Measurements from ENCODE around the gene ZFAND3. TPM values are rescaled to one million over a fixed set of nuclear protein-coding genes. Genes with fewer than 3 reads are reported as not detected.

Gene ZFAND3
- total RNA-seq, 1 experiment from 2014 or later = 47.2 TPM

DNA sequence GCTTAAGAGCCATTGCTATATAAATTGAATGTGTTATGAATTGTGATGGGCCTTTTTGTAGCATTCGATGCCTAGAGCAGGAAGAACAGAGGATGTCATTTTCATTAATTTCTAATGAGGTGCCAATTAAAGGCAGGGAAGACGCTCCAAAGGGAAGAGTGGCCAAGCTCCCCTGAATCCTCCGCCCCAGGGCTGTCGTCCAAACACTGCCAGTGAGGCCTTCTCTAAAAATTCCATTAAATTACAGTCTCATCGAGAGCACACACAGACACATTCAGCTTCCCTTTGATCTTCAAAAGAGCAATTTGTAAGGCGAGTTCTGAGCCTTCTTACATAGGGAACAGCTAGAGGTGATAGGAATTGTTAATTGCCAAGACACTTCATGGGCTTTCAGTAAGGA is 300.0 kb downstream of the ZFAND3 start:
- H3K9ac ChIP-seq (ENCODE audit: low read length) = no peak overlapping the region
- BruUV-seq (replicated peaks) = no TSS peak
- CTCF ChIA-PET = no interaction called here
- H3K9me3 ChIP-seq (ENCODE audit: control insufficient read depth in 1 of 2, insufficient read depth in 1 of 2, low read depth in 1 of 2, low read length in 2 of 2) = no peaks in the 10 kb centered on the region
- DNase-seq (ENCODE audit: low read depth, low spot score) = no peak
- no peaks in the 10 kb centered on the region for H4K20me1 ChIP-seq (ENCODE audit: insufficient read depth)
- H3K36me3 ChIP-seq (ENCODE audit: control insufficient read depth in 1 of 2, insufficient read depth in 2 of 2, low read length in 2 of 2) = no peaks in the 10 kb centered on the region
- H3K4me2 ChIP-seq (ENCODE audit: low read length) = no peak overlapping the region
- RAD21 ChIA-PET (ENCODE audit: low non-redundant PET in 1 of 2, low total read pairs in 2 of 2, uncharacterized antibody in 2 of 2, unreplicated experiment in 2 of 2) = interaction anchor here in 1 of 2 experiments (0.7 kb wide), 1 partner anchor 244 kb away, joined by 4 read pairs; no protein-coding TSS in a partner anchor
- POLR2A ChIA-PET = no interaction called here
- H3K27me3 ChIP-seq (ENCODE audit: insufficient read depth, low read length) = no peaks in the 10 kb centered on the region
- intact Hi-C loops (cut with micrococcal nuclease) = no loop called here
- H3K27ac ChIP-seq (ENCODE audit: low read depth, low read length) = no peak overlapping the region
- TF ChIP-seq, protein P1, sequence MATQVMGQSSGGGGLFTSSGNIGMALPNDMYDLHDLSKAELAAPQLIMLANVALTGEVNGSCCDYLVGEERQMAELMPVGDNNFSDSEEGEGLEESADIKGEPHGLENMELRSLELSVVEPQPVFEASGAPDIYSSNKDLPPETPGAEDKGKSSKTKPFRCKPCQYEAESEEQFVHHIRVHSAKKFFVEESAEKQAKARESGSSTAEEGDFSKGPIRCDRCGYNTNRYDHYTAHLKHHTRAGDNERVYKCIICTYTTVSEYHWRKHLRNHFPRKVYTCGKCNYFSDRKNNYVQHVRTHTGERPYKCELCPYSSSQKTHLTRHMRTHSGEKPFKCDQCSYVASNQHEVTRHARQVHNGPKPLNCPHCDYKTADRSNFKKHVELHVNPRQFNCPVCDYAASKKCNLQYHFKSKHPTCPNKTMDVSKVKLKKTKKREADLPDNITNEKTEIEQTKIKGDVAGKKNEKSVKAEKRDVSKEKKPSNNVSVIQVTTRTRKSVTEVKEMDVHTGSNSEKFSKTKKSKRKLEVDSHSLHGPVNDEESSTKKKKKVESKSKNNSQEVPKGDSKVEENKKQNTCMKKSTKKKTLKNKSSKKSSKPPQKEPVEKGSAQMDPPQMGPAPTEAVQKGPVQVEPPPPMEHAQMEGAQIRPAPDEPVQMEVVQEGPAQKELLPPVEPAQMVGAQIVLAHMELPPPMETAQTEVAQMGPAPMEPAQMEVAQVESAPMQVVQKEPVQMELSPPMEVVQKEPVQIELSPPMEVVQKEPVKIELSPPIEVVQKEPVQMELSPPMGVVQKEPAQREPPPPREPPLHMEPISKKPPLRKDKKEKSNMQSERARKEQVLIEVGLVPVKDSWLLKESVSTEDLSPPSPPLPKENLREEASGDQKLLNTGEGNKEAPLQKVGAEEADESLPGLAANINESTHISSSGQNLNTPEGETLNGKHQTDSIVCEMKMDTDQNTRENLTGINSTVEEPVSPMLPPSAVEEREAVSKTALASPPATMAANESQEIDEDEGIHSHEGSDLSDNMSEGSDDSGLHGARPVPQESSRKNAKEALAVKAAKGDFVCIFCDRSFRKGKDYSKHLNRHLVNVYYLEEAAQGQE (IDR thresholded peaks at IDR 0.05; ENCODE audit: low read depth) = no peak
- no peak for TF ChIP-seq FOSL1 (IDR thresholded peaks at IDR 0.05; ENCODE audit: low read depth)
- no peak for TF ChIP-seq SP1 (IDR thresholded peaks at IDR 0.05; ENCODE audit: low read depth)
- no peak for TF ChIP-seq SIN3A (IDR thresholded peaks at IDR 0.05; ENCODE audit: low read depth)
- no peak for TF ChIP-seq RAD21 (IDR thresholded peaks at IDR 0.05; ENCODE audit: low read depth)
- no peak for TF ChIP-seq ZNF274 (IDR thresholded peaks at IDR 0.05; ENCODE audit: low read depth, low read length)
- TF ChIP-seq ELF1 (IDR thresholded peaks at IDR 0.05; ENCODE audit: borderline replicate concordance, low read depth) = no peak
- TF ChIP-seq CEBPB (IDR thresholded peaks at IDR 0.05; ENCODE audit: low read depth) = no peak
- TF ChIP-seq, protein P2, sequence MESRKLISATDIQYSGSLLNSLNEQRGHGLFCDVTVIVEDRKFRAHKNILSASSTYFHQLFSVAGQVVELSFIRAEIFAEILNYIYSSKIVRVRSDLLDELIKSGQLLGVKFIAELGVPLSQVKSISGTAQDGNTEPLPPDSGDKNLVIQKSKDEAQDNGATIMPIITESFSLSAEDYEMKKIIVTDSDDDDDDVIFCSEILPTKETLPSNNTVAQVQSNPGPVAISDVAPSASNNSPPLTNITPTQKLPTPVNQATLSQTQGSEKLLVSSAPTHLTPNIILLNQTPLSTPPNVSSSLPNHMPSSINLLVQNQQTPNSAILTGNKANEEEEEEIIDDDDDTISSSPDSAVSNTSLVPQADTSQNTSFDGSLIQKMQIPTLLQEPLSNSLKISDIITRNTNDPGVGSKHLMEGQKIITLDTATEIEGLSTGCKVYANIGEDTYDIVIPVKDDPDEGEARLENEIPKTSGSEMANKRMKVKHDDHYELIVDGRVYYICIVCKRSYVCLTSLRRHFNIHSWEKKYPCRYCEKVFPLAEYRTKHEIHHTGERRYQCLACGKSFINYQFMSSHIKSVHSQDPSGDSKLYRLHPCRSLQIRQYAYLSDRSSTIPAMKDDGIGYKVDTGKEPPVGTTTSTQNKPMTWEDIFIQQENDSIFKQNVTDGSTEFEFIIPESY (IDR thresholded peaks at IDR 0.05; ENCODE audit: extremely low read depth, insufficient replicate concordance, low read length) = no peak
- no peak for TF ChIP-seq POLR2A (IDR thresholded peaks at IDR 0.05; ENCODE audit: borderline replicate concordance, extremely low read depth, insufficient read depth, insufficient read length)
- no peak for TF ChIP-seq EZH2 (IDR thresholded peaks at IDR 0.05)
- no peak for TF ChIP-seq CBX3 (IDR thresholded peaks at IDR 0.05; ENCODE audit: low read depth)
- TF ChIP-seq, protein P3, sequence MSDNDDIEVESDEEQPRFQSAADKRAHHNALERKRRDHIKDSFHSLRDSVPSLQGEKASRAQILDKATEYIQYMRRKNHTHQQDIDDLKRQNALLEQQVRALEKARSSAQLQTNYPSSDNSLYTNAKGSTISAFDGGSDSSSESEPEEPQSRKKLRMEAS (IDR thresholded peaks at IDR 0.05) = no peak
- TF ChIP-seq SRF (IDR thresholded peaks at IDR 0.05; ENCODE audit: low read depth) = no peak
- no peak for TF ChIP-seq EZH2phosphoT487 (IDR thresholded peaks at IDR 0.05; ENCODE audit: borderline replicate concordance)
- TF ChIP-seq JUND (IDR thresholded peaks at IDR 0.05) = no peak
- TF ChIP-seq, protein P4, sequence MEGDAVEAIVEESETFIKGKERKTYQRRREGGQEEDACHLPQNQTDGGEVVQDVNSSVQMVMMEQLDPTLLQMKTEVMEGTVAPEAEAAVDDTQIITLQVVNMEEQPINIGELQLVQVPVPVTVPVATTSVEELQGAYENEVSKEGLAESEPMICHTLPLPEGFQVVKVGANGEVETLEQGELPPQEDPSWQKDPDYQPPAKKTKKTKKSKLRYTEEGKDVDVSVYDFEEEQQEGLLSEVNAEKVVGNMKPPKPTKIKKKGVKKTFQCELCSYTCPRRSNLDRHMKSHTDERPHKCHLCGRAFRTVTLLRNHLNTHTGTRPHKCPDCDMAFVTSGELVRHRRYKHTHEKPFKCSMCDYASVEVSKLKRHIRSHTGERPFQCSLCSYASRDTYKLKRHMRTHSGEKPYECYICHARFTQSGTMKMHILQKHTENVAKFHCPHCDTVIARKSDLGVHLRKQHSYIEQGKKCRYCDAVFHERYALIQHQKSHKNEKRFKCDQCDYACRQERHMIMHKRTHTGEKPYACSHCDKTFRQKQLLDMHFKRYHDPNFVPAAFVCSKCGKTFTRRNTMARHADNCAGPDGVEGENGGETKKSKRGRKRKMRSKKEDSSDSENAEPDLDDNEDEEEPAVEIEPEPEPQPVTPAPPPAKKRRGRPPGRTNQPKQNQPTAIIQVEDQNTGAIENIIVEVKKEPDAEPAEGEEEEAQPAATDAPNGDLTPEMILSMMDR (IDR thresholded peaks at IDR 0.05 in 2 of 3, conservative IDR thresholded peaks at IDR 0.05 in 1 of 3; ENCODE audit: borderline replicate concordance in 1 of 3, insufficient read depth in 1 of 3, low read depth in 2 of 3, low read length in 2 of 3) = no peak
- TF ChIP-seq, protein P5, sequence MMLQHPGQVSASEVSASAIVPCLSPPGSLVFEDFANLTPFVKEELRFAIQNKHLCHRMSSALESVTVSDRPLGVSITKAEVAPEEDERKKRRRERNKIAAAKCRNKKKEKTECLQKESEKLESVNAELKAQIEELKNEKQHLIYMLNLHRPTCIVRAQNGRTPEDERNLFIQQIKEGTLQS (IDR thresholded peaks at IDR 0.05) = no peak
- no peaks in the 10 kb centered on the region for H3K79me2 ChIP-seq (ENCODE audit: insufficient read depth, low read length)
- H2AFZ ChIP-seq (ENCODE audit: low read depth, low read length, poor library complexity, severe bottlenecking) = no peak overlapping the region
- H3K4me3 ChIP-seq (replicated peaks in 1 of 2; ENCODE audit: low read depth in 1 of 2, low read length in 2 of 2) = no peak overlapping the region
- ATAC-seq = no peak
- H3K4me1 ChIP-seq (ENCODE audit: control insufficient read depth in 1 of 2, insufficient read depth in 2 of 2, low read length in 2 of 2) = no peaks in the 10 kb centered on the region
- H3K9me2 ChIP-seq (ENCODE audit: insufficient read depth) = no peaks in the 10 kb centered on the region
